WTC11 (cell line): ENCODE data around the gene DLX6. TPM values are rescaled to one million over a fixed set of nuclear protein-coding genes. Genes with fewer than 3 reads are reported as not detected.

Experiments
- ATAC-seq: fragments of 200-7000 bp; cut with Tn5 transposase; 2 replicates; pipeline ENCODE4 v1.10.0; 2021; ENCODE audit warnings: mild to moderate bottlenecking, moderate library complexity
- CTCF ChIA-PET: fragments of 300-600 bp; sonication (Branson Sonifier 250); formaldehyde crosslinking; loops from one replicate; lab custom pipeline; 2021; ENCODE audit warnings: antibody characterized with exemption; lab: Charles Lee
- POLR2A ChIA-PET: fragments of 350-600 bp; sonication (Branson Sonifier 250); formaldehyde crosslinking; loops from one replicate; lab custom pipeline; 2021; ENCODE audit warnings: antibody characterized with exemption; lab: Charles Lee
- DNase-seq: peaks from one replicate; pipeline ENCODE4 v3.0.0; 2021; ENCODE audit warnings: low spot score
- H3K27ac Mint-ChIP-seq: 2 replicates; pipeline ENCODE4 v1.8.0; 2021; ENCODE audit warnings: mixed read lengths
- H3K27me3 Mint-ChIP-seq: 2 replicates; pipeline ENCODE4 v1.8.0; 2021; ENCODE audit warnings: low read depth, mild to moderate bottlenecking, moderate library complexity, mixed read lengths
- H3K36me3 Mint-ChIP-seq: 2 replicates; pipeline ENCODE4 v1.8.0; 2021; ENCODE audit warnings: mixed read lengths
- H3K4me1 Mint-ChIP-seq: 2 replicates; pipeline ENCODE4 v1.8.0; 2022; ENCODE audit warnings: mixed read lengths
- H3K4me3 Mint-ChIP-seq: 2 replicates; pipeline ENCODE4 v1.8.0; 2021; ENCODE audit warnings: mild to moderate bottlenecking, moderate library complexity, mixed read lengths
- H3K9me3 Mint-ChIP-seq: 2 replicates; pipeline ENCODE4 v1.8.0; 2021; ENCODE audit warnings: mixed read lengths
- CDX4 ChIP-seq: fragments of 250-450 bp; sonication (Bioruptor Pico); IDR thresholded peaks from 2 replicates; pipeline ENCODE4 v1.9.0; 2021; ENCODE audit warnings: moderate library complexity, mild to moderate bottlenecking, inconsistent platforms, borderline replicate concordance
- ELF4 ChIP-seq: sonication (generic); formaldehyde crosslinking; IDR thresholded peaks from 2 replicates; pipeline ENCODE4 v1.8.1; 2022; ENCODE audit warnings: low read depth, mild to moderate bottlenecking, moderate library complexity, missing genetic modification reagents
- ETV6 ChIP-seq: sonication (generic); formaldehyde crosslinking; IDR thresholded peaks from 2 replicates; pipeline ENCODE4 v1.8.1; 2022; ENCODE audit warnings: mild to moderate bottlenecking, missing genetic modification reagents
- FOXK1 ChIP-seq: sonication (generic); formaldehyde crosslinking; IDR thresholded peaks from 2 replicates; pipeline ENCODE4 v1.8.0; 2022; ENCODE audit warnings: mild to moderate bottlenecking, moderate library complexity, missing genetic modification reagents
- MYBL2 ChIP-seq: sonication (generic); formaldehyde crosslinking; IDR thresholded peaks from 2 replicates; pipeline ENCODE4 v1.8.1; 2023; ENCODE audit warnings: mild to moderate bottlenecking, moderate library complexity, missing genetic modification reagents
- NFATC4 ChIP-seq: fragments of 250-450 bp; sonication (Bioruptor Pico); IDR thresholded peaks from 2 replicates; pipeline ENCODE4 v1.9.0; 2021; ENCODE audit warnings: mild to moderate bottlenecking
- NR1H2 ChIP-seq: sonication (generic); formaldehyde crosslinking; IDR thresholded peaks from 2 replicates; pipeline ENCODE4 v1.9.0; 2021; ENCODE audit warnings: mild to moderate bottlenecking, moderate library complexity, missing genetic modification reagents
- PRDM15 ChIP-seq: sonication (generic); formaldehyde crosslinking; IDR thresholded peaks from 2 replicates; pipeline ENCODE4 v1.8.0; 2022; ENCODE audit warnings: missing genetic modification reagents
- PRRX2 ChIP-seq: fragments of 250-450 bp; sonication (Bioruptor Pico); IDR thresholded peaks from 2 replicates; pipeline ENCODE4 v1.8.0; 2021; ENCODE audit warnings: mild to moderate bottlenecking
- TCF7 ChIP-seq: sonication (generic); formaldehyde crosslinking; IDR thresholded peaks from 2 replicates; pipeline ENCODE4 v1.8.0; 2022; ENCODE audit warnings: mild to moderate bottlenecking, low read depth, missing genetic modification reagents, moderate library complexity
- ZNF219 ChIP-seq: sonication (generic); formaldehyde crosslinking; IDR thresholded peaks from 2 replicates; pipeline ENCODE4 v1.8.0; 2023; ENCODE audit warnings: missing genetic modification reagents, mild to moderate bottlenecking, borderline replicate concordance
- total RNA-seq: library from RNA; stranded (reverse); gene quantifications from 3 replicates; pipeline ENCODE4 v1.2.3, GENCODE V29; 2021
- TF ChIP-seq, protein P1 (sequence below): sonication (generic); formaldehyde crosslinking; IDR thresholded peaks from 2 replicates; pipeline ENCODE4 v1.8.0; 2023; ENCODE audit warnings: missing genetic modification reagents
- TF ChIP-seq, protein P2 (sequence below): sonication (generic); formaldehyde crosslinking; conservative IDR thresholded peaks from 2 replicates; pipeline ENCODE4 v1.8.1; 2023; ENCODE audit warnings: mild to moderate bottlenecking, low read depth, missing genetic modification reagents, moderate library complexity
- TF ChIP-seq, protein P3 (sequence below): sonication (generic); formaldehyde crosslinking; IDR thresholded peaks from 2 replicates; pipeline ENCODE4 v1.8.1; 2023; ENCODE audit warnings: mild to moderate bottlenecking, missing genetic modification reagents
- TF ChIP-seq, protein P4 (sequence below): sonication (generic); formaldehyde crosslinking; IDR thresholded peaks from 2 replicates; pipeline ENCODE4 v1.8.0; 2023; ENCODE audit warnings: mild to moderate bottlenecking, missing genetic modification reagents

DLX6 gene
- total RNA-seq, 1 experiment from 2014 or later = 0.09 TPM

DNA sequence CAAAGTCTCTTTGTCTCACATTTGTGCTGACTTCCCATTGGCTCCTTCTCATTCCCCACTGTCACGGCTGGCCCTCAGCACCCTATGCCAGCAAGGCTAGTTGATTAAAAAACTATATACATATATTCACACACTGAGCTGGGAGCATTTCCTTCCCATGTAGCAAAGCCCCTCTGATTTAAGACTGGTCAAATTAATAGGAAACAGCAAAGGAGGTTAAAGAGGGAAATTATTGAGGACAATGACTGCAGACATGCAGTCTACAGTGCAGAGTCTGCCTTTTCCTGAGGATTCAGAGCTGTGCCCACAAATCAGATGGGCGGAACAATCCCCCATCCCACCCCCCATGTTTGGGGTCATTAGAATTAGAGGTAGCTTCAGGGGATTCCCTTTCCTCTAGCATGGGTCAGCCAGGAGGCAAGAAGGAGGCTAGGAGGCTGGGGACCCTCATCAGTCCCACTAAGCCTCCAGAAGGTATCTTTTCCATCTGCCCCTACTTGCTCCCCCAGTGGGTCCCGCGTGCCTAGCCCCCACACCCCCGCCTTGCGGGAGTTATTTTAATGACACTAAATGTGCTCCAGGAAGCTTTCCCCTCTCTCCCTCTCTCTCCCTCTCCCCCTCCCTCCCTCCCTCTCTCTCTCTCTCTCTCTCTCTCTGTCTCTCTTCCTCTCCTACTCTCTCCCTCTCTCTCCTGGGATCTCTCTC lies 9.8 kb upstream of the DLX6 start:
- H3K27me3 Mint-ChIP-seq = peaks cover 100% of the 10 kb centered on the region
- ATAC-seq (no peak), DNase-seq (no peak)
- no peak overlapping the region for H3K4me3 Mint-ChIP-seq
- ChIA-PET CTCF (interaction anchor here (0.8 to 2.3 kb wide), 7 partner anchors 11 to 70 kb away, joined by 3 to 11 read pairs (median 5); no protein-coding TSS in a partner anchor), POLR2A (interaction anchor here (0.7 to 1.3 kb wide), 2 partner anchors 11 to 26 kb away, joined by 3 to 5 read pairs; no protein-coding TSS in a partner anchor)
- H3K4me1 Mint-ChIP-seq = peaks cover 64% of the 10 kb centered on the region
- H3K36me3 Mint-ChIP-seq = no peaks in the 10 kb centered on the region
- H3K27ac Mint-ChIP-seq = no peak overlapping the region
- TF ChIP-seq PRDM15 = no peak
- no peak for TF ChIP-seq ETV6 (CRISPR knock-in tag)
- TF ChIP-seq NR1H2 (CRISPR knock-in tag) = no peak
- TF ChIP-seq PRRX2 (CRISPR knock-in tag) = no peak
- no peak for TF ChIP-seq MYBL2 (CRISPR knock-in tag)
- TF ChIP-seq ZNF219 (CRISPR knock-in tag) = no peak
- TF ChIP-seq, protein P1, sequence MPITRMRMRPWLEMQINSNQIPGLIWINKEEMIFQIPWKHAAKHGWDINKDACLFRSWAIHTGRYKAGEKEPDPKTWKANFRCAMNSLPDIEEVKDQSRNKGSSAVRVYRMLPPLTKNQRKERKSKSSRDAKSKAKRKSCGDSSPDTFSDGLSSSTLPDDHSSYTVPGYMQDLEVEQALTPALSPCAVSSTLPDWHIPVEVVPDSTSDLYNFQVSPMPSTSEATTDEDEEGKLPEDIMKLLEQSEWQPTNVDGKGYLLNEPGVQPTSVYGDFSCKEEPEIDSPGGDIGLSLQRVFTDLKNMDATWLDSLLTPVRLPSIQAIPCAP (CRISPR knock-in tag) = no peak
- TF ChIP-seq, protein P2, sequence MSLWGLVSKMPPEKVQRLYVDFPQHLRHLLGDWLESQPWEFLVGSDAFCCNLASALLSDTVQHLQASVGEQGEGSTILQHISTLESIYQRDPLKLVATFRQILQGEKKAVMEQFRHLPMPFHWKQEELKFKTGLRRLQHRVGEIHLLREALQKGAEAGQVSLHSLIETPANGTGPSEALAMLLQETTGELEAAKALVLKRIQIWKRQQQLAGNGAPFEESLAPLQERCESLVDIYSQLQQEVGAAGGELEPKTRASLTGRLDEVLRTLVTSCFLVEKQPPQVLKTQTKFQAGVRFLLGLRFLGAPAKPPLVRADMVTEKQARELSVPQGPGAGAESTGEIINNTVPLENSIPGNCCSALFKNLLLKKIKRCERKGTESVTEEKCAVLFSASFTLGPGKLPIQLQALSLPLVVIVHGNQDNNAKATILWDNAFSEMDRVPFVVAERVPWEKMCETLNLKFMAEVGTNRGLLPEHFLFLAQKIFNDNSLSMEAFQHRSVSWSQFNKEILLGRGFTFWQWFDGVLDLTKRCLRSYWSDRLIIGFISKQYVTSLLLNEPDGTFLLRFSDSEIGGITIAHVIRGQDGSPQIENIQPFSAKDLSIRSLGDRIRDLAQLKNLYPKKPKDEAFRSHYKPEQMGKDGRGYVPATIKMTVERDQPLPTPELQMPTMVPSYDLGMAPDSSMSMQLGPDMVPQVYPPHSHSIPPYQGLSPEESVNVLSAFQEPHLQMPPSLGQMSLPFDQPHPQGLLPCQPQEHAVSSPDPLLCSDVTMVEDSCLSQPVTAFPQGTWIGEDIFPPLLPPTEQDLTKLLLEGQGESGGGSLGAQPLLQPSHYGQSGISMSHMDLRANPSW = no peak
- TF ChIP-seq TCF7 (CRISPR knock-in tag) = no peak
- TF ChIP-seq, protein P3, sequence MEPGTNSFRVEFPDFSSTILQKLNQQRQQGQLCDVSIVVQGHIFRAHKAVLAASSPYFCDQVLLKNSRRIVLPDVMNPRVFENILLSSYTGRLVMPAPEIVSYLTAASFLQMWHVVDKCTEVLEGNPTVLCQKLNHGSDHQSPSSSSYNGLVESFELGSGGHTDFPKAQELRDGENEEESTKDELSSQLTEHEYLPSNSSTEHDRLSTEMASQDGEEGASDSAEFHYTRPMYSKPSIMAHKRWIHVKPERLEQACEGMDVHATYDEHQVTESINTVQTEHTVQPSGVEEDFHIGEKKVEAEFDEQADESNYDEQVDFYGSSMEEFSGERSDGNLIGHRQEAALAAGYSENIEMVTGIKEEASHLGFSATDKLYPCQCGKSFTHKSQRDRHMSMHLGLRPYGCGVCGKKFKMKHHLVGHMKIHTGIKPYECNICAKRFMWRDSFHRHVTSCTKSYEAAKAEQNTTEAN (CRISPR knock-in tag) = no peak
- no peak for TF ChIP-seq ELF4 (CRISPR knock-in tag)
- TF ChIP-seq NFATC4 = no peak
- TF ChIP-seq, protein P4, sequence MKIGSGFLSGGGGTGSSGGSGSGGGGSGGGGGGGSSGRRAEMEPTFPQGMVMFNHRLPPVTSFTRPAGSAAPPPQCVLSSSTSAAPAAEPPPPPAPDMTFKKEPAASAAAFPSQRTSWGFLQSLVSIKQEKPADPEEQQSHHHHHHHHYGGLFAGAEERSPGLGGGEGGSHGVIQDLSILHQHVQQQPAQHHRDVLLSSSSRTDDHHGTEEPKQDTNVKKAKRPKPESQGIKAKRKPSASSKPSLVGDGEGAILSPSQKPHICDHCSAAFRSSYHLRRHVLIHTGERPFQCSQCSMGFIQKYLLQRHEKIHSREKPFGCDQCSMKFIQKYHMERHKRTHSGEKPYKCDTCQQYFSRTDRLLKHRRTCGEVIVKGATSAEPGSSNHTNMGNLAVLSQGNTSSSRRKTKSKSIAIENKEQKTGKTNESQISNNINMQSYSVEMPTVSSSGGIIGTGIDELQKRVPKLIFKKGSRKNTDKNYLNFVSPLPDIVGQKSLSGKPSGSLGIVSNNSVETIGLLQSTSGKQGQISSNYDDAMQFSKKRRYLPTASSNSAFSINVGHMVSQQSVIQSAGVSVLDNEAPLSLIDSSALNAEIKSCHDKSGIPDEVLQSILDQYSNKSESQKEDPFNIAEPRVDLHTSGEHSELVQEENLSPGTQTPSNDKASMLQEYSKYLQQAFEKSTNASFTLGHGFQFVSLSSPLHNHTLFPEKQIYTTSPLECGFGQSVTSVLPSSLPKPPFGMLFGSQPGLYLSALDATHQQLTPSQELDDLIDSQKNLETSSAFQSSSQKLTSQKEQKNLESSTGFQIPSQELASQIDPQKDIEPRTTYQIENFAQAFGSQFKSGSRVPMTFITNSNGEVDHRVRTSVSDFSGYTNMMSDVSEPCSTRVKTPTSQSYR = no peak
- TF ChIP-seq CDX4 (CRISPR knock-in tag) = no peak
- TF ChIP-seq FOXK1 (CRISPR knock-in tag) = no peak
- H3K9me3 Mint-ChIP-seq = no peaks in the 10 kb centered on the region
